Activated CD4-positive, alpha-beta T cell treated with anti-CD3 and anti-CD28 coated beads, Interleukin-2, Interleukin-4, amounts not matched to agents 100 ng/mL and 50 ng/mL, durations not matched to agents 16 hours and 8 hours (primary cell): ENCODE results near the gene ADTRP.
A peak's percentile ranks its signal among the peaks of the same experiment; 100 is the strongest.

ENCODE experiments used
- DNase-seq: peaks from one replicate; pipeline ENCODE4 v3.0.0-alpha.2; 2020; ENCODE audit warnings: low spot score

The ADTRP gene

DNA sequence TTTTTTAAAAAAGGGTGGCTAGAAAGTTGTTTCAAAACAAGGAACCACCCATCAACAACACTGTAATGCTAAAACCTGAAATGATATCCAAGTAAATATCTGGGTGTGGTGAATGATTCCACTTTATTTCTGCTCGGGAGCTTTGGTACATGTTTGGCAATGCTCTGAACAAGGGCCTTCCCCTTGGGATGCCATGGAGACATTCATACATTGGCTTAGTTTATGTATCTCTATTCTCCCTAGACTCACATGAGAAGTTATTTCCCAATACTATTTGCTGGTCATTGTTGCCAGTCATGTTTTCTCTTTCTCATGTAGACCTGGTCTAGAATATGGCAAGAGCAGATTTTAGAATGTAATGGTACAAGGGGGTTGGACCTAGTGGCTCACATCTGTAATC is 22.9 kb downstream of the ADTRP start:
- no peak for DNase-seq

DNA sequence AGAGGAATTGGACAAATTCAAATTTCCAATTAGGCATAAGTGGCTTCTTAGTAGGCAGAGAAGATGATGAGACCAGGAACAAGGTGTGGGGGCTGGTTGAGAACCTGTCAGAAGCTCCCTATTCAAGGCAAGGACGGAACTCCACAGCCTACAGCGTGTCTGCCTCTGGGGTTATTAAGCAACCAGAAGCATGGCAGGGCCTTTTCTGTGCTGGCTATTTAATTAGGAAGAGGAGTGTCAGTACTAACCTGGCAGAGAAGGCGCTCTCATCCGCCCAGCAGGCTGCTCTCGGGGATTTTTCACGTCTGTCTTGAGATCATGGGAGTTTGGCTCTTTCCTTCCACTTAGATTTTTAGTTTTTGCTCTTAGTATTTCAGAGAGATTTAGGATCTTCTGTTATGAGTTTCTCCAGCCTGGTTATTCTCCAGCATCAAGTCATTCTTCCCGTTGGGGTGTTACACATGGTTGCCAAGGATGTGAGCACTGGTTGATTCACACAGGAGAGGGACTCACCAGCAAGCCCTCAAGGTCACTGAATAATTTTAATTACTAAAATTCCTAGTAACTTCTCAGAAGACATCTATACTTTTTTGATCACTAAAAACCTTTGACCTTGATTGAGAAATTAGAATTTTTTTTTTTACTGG is 23.9 kb downstream of the ADTRP start:
- DNase-seq, result no peak

DNA sequence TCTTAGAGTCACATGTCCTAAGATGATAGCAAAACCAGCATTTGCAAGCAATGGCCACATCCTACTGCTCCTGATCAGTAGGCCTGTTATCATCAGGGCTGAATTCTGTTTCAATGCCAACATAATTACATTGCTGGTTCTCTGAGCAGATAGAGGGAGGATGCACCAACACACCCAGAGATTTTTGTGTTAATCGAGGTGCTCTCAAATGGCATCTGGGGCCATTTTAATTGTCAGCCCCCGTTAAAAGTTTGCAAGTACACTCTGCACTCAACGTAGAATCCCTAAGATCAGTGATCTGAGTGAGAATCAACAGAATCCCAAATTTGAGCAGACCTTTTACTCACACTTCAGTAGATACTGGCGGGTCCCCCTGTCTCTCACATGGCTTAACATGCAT is 24.8 kb downstream of the ADTRP start:
- no peak for DNase-seq

DNA sequence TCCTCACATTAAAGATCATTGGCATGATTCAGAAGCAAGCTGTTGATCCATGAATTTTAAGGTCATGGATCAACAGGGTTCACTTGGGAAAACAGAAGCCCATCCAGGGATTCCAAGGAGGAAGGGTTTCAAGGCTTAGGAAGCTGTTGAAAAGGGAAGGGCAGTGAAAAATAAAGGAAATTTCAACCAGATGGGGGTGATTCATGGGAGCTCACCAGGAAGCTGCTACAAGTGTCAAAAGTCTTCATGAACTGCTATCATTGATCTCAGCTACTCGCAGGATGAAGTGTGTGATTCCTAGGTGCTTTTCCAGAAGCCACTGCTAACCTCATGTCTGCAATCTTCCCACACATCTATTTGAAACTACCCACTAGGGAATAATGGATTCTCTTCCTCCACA is 26.2 kb downstream of the ADTRP start:
- DNase-seq, result no peak

DNA sequence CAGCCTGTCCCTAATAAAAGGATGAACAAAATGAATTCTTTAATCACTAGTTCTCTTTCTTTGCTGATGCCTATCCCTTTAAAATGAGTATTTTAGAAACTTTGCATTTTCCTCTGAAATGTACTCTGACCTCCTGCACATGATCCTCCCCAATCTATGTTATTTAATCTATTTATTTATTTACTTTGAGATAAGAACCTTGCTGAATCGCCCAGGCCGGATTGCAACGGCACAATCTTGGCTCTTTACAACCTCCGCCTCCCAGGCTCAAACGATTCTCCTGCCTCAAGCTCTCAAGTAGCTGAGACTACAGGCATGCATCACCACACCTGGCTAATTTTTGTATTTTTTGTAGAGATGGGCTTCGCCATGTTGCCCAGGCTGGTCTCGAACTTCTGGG is 27.9 kb downstream of the ADTRP start:
- DNase-seq, result no peak

DNA sequence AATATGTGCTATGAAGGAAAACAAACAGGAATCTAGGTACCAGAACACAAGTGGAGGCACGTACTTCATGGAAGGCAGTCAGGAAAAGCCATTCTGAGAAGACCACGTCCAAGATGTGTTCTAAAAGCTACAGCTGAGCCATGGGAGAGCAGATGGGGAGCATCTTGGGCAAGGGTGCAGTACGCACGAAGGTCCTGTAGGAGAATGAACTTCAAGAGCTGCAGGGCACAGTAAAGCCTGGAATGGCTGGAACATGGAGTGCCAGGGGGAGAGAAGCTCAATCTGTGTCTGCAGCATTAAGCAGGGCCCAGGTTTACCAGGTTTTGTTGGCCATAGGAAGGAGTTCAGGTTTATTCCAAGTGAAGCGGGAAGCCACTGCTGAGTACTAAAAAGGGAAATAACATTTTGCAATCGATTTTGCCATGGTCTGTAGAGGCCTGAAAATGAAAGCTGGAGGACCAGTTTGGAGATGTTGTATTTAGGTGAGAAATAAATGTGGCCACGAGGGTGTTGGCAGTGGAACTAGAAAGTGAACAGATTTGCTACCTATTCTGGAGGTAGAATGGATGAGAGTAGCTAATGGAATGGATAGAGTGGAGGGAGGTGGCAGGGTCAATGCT is 29.9 kb downstream of the ADTRP start:
- no peak for DNase-seq

DNA sequence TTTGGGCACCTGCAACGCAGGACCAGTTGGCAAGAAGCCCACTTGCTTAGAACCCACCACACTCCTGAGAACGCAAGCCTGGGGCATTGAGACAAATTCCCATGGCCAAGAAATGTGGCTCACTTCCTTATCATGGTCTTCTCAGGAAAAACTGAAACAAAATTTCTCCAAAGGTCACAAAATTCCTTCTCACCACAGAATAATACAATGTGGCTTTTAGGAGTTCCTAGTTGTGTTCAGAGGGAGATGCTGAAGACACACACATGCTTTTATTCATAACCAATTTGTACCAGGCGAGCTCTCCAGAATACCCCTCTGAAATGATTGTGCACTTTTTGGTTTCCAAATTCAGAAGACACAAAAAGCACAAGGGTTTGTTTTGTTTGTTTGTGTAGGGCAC is 31.6 kb downstream of the ADTRP start:
- DNase-seq, result no peak

DNA sequence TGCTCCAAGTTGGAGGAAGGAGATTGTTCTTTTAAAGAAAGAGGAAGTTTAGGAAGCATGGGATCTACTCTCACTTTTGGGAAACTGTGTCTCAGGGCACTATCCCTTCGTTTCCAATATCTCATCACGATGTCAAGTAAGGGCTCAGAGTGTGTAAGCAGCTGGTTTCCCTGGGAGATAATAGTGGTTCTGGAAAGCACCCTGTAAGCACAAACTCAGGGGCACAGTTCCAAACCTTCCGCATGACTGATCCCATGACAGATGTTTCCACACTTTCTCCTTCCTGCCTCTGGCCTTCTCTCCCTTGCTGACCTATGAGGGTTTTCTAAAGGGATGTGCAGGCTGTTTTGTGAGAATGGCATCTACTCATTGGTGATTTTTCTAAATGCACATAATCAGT is 33.9 kb downstream of the ADTRP start:
- DNase-seq, result no peak

DNA sequence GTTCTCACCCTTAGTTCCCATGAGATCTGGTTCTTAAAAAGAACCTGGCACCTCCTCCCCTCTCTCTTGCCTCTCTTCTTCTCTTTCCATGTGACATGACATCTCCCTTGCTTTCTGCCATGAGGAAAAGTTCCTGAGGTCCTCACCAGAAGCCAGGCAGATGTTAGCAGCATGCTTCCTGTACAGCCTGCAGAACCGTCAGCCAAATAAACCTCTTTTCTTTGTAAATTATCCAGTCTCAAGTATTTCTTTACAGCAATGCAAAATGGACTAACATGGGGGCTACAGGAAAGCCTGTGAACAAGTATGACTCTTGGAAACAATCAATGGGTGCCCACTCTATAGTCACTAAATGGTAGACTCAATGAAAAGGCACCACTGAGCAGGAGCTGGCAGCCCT is 34.5 kb downstream of the ADTRP start:
- DNase-seq, result no peak

DNA sequence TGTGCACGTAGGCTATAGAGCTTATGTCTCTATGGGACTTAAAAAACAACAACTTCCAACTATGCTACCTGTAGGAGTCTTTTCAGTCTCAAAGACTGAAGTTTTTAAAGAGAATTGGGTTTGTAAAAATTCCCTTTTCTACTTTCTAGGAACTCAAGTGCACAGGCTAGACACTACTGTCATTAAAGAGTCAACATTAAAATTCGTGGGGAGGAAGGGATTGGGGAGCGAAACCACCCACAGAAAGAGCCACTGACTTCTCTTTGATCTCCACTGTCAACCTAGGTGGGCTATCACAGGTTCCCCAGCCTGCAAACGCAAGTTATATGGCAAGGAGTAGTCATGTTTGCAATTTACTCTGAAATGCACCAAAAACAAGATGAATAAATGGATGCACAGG is 37.7 kb downstream of the ADTRP start:
- no peak for DNase-seq

DNA sequence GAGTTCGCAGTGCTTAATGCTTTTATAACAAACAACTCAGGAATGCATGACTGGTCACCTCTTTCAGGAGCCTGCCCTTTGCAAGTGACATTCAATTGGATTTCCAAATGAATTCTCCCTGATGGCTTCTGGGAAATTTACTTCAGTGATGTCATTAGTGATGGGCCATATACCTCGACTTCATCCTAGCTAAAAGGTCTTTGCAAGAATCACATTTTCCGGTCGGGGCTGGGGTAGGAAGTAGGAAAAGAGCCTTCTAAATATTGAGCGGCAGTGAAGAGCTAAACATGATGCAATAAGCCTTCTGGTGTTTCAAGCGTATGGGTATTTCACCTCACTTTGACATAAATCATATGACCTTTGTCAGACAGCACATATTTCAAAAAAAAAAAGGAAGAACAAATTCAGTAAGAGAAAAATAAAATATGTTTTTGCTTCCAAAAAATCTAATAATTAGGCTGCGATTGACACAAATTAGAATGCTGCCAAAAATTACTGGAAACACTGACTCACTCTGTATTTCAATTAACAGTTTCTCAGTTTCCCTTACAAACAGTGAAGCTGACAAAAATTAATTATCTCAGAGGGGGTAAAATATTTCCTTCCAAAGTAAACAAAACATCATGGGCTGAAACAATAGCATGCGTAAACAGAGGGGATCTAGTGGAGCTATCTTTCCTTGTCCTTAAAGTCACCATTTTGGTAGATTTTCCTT is 39.8 kb downstream of the ADTRP start:
- DNase-seq, result no peak

DNA sequence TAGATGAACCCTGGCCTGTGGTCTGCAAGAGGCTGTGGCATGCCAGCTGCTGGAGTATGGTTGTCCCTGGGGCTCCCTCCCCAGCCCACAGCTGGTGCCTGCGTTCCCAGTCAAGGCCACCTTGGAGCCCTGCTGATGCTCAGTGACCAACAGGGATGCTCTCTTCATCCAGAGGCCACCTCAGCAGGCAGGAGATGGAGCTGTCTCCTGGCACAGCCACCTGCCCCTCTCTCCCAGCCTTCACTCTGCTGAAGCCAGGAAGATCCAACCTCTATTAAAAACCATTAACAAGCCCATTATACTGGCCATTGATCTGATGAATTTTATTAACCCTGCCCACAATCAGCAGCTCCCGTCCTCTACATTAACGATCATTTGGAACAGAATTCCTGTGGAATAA is 40.4 kb downstream of the ADTRP start:
- no peak for DNase-seq

DNA sequence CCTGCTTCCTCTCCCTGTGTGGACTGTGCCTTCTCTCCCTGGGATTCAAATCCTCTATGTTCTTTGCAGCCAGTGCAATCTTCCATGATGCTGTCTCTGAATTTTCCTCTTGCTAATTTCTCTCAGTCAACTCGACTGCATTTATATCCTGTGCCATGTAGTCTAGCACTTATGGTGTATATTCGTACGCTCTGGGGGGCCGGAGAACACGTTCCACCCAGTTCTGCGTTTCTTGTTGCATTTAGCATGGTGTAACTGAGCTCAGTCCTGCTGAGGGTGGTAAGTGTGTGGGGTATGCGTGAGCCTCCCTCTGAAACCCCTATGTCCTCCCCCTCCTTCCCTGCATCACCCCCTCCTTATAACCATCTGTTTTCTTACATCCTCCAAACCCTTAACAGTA is 42.0 kb downstream of the ADTRP start:
- DNase-seq, result no peak

DNA sequence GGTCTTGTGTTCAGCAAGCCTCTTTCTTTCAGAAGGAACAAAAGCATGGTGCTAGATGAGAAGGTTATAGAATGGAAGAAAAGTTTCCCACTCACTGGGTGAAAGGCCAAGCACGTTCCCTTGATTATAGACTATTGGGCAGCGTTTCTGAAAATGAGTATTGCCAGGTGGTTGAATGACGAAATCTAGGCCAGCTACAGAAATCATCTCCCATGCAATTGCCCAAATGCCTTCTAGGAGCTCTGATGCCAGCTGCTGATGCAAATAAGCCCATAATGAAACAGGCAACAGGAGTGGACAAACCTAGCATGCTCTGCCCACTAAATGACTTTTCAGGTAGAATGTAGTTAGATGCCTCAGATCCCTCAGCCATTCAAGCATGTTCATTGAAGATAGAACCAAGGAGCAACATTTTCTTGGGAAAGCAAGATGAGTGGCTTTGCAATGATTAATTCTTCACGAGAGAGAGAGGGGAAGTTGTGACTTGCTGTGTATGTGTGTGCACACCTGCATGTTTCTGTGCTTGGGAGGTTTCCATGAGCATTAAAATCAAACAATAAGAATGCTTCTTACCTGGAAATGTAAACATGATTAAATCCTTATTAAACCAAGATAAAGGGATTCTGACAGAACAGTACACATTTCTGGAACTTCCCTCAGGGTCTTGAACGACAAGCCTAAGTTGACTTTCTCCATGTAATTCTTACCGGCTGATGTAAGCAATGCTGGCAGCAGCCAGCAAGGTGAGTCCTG is 43.6 kb downstream of the ADTRP start:
- no peak for DNase-seq

DNA sequence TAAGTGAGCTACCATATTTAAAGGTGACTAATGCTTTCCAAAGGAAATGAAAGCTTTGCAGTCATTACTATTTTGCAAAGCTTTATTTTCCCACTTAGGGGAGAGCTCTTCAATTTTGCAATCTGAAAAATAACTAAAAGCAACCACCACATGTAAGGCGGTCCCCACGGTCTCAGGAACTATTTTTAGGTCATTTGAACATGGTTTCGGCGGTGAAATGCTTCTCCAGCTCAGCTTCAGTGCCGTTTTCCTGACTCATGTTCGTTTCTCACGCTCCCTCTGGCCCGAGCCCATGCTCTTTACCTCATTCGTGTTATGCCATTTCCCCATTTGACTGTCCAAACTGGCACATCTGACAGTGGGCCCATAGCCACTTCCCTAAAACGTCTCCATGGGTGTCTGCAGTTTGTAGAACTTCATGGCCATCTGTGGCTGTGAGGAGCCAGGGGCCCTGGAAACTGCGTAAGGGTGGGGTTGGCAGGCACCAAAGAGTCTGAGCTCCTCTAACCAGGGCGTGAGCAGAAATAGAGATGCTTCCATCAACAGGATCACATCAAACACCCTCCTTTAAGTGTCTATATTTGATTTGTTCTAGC is 46.5 kb downstream of the ADTRP start:
- DNase-seq, result peak; percentile 87

DNA sequence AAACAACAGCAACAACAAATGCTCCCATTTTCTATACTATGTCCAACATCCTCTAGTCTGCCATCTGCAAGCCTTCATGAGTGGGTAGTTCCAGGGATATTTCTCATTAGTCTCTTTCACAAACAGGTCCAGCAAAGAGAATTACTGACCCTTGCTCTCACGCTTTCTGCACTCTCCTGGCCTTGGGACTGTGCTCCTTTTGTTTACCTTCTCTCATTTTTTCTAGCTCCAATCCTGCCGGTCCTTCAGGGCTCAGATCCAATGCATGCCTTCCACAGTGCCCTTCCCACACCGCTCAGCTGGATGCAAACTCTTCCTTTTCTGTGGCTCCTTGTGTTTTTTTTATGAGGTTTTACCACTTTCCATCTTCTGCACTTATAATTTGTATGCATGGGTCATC is 47.2 kb downstream of the ADTRP start:
- DNase-seq, result no peak

DNA sequence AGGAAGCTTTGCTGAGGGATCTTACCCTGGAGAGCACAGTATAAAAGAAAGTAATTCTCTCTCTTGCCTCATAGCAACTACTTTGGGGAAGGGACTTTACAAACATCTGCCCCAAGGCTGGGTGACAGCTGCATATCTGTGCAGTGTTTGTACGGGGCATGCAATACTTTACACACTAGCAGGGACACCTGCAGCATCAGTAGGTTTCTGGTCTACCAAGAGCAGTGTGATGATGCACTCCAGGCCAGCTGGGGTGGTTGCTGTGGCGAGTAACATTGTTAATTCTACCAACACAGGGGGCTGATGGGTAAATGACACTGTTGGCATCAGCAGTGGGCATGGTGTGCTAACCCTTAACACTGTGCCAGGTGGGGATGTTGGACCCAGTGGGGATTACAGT is 48.0 kb downstream of the ADTRP start:
- DNase-seq, result peak; percentile 54

DNA sequence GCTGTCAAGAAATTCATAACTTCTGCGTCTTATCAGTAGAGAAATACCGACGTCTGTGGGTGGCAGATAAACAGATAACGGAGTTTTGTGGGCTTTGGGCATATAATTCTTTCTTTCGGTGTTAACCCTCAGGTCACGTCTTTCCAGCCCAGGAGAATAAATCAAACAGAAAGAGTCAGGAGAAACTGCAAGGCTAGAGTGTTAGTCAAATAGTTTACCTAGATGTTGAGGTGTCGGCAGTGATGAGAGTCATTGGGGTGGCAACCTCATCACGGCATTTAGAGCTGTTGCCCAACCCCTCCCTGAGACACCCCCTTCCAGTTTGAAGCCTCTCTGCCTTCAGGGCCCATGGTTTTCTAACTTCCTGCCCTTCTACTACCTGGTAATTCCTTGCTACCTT is 49.5 kb downstream of the ADTRP start:
- peak; percentile 66 for DNase-seq

DNA sequence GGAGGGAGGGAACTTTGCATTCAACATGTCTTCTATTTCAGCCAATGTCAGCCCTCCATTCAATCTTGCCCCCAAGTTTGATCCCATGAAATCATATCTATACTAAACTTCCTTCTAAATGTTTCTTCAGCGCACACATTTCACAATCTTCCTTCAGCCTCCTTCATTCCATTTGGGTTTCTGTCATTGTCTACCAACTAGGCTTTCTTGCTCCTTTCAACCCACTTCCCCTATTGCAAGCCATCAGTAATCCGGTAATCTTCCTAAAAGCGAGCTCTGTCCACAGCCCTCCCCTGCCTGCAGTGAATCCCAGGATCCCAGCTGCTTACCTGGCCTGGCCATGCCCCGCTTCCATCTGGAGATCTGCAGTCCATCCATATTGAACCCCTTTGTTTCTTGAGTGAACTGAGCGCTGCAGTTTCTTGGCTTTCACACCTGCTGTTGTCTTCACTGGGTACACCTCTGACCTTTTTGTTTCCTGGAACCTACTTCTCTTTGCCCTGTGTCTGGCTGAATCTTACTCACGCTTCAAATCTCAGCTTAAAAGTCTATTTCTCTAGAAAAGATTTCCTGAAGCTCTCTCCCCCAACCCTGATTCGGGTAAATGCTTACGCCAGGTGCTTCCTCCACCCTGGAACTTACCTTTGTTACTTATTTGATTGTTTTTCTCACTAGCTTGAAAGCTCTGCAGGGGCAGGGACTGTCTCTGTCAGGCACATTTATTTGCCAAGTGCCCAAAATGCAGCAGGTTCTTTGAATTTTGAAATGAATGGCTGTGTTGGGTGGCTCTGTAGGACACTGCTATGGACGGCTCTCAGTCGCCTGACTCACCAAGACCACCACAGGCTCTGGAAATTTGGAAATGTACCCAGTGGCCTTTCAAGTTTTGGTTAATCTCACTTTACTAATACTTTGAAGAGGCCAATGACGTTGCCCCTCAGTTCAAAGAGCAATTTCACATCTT is 50.3 kb downstream of the ADTRP start:
- DNase-seq, result peak; percentile 33

DNA sequence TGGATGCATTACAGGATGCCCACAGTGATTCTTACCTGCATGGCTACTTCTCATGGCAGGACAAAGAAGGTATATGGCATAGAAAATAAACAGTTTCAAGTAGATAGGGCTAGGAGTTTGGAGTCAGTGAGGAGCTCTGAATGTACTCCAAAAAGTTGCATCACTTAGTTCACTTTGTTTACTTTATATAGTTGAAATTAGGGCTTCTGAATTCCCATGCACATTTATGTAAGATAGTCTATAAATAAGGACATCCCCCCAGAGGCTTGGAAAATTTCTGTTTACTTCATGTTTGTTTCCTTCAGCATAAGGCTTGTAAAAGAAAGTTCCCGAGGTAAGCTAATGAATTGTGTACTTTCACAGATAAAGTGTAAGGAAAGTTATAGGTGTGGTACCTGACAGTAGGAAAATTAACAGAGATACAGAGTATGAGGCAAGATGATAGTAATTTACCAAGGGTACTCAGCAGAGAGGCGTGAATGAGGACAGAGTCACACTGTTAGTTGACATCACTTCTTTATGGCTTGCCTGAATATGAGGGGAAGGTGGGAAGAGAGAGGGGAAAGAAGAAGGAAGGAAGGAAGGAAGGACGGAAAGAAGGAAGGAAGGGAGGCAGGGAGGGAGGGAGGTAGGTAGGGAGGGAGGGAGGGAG is 51.1 kb downstream of the ADTRP start:
- no peak for DNase-seq

DNA sequence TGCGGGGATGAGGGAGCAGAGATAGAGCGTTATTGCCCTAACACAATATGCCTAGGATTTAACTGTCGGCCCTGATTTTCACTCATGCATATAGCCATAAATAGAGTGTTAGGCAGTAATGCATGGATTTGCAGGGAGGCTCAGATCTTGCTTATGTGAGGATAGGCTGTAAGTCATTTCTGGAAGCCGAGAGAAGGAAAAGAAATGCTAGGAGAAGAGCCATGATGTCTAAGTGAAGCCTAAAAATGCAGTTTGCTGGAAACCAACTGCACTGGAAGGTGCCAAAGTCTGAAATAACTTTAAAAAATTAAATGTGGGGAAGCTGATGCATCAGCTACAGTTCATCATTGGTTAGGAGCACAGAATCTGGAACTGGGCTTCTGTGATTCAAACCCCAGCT is 54.3 kb downstream of the ADTRP start:
- DNase-seq, result no peak
